GM19238 (cell line): ENCODE data around the gene SAMD15.
"Not testable (repeated sequence)": the region's sequence is repeated elsewhere in the genome, so short reads cannot be mapped to it uniquely, and the experiment has no call there.

ENCODE experiments used
- DNase-seq: peaks from one replicate; pipeline ENCODE4 v3.0.0; 2011; ENCODE audit warnings: low spot score; ENCODE audit not compliant: insufficient read length

The SAMD15 gene

DNA sequence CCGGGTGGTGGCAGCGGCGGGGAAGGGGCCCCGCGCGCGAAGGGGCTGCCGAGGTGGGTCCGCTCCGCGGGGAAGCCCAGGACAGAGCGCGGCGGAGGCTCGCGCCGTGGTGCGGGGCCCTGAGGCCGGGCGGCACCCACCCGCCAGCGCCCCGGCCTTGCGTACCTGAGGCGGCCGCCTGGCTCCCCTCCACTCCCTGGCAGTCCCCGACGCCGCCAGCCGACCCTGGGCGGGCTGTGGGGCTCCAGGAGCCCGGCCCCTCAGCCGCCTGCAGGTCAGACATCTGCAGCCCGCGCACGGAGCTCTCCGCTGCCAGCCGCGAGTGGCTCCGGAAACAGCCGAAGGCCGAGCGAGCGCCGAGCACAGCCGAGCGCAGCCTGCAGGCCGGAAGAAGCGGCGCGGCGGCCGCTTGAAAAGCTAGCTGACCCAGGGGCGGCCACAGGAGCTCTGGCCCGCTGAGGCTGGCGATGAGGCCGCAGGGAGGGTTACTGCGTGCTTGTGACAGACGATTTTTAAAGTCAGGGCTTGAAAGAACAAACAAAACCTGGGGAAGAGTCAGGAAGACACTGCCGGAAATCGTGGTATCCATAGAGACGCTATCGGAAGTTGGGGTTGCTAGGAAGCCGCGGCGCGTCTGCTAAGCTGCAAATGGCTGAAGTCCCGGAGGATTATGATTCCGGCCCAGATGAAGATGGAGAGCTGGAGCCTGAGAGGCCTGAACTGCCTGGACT, at the start of gene SAMD15, which contains the start of gene TMED8:
SAMD15 (plus strand) TSS at position 609 of the 731 bp plus-strand sequence; CDS start at position 649, 40 bp downstream.
TMED8 (minus strand) TSS at position 324 of the 731 bp plus-strand sequence; CDS start at position 283, 41 bp downstream.
- peak; percentile 84 for DNase-seq

DNA sequence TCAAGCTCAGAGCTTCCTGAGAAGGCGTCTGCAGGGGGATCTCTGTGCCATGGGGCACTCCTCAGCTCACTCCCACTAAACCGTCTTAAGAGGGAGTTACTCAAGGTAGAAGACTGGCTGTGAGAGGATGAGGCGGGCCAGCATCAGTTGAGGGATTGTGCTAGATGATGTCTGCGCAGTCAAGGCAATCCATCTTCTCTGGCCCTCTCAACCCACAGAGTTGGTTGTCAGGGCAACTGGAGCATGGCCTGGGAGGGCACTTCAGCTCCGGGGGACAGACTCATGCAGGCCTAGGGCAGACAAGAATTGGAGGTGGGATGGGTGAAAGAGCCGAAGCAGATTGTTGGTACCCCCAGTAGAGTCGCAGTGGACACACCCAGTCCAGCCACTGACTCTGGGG, 47.3 kb upstream of the SAMD15 start:
- no peak for DNase-seq

DNA sequence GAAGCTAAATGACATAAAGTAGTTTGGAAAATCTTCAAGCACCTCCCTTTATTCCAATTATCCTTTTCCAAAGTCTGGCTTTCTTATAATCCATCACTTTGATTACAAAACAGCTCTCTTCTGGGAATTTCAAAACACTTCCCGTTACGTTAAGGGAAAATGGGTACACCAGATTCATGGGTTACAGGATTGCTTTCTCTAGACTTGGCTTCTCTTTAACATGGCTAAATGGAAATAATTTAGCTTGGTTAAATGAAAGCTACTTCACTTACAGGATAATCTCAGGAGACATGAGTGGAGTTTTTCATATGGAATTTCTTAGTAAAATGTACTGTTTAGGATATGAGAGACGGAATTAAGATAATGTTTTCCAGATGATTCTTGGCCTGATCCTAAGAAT, 41.6 kb upstream of the SAMD15 start:
- DNase-seq: no peak

DNA sequence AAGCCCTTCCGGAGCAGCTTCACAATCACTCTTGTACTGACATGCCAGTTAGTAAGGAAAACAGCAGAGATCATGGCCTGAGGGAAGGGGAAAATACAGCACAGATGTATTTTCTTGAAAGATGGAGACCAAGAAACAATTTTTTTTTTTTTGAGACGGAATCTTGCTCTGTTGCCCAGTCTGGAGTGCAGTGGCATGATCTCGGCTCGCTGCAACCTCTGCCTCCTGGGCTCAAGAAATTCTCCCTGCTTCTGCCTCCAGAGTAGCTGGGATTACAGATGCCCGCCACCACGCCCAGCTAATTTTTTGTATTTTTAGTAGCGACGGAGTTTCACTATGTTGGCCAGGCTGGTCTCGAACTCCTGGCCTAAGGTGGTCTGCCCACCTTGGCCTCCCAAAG, 39.9 kb upstream of the SAMD15 start:
- not testable (repeated sequence) for DNase-seq

DNA sequence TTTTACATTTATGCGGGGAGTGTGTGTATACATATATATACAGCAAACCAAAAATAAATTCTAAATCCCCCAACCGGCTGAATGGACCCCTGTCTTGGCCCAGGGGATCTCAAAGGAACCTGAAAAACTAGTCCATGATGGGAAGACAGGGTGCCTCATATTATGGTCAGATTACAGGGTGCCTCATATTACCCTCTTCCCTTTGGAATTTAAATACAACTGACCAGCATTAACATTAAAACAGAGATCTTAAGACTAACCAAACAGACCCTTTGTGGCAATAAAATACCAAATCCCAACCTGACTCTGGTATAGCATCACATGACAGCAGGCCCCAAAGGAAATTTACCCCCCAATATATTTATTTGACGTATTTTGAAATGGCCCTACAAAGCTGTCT, 39.3 kb upstream of the SAMD15 start:
- no peak for DNase-seq

DNA sequence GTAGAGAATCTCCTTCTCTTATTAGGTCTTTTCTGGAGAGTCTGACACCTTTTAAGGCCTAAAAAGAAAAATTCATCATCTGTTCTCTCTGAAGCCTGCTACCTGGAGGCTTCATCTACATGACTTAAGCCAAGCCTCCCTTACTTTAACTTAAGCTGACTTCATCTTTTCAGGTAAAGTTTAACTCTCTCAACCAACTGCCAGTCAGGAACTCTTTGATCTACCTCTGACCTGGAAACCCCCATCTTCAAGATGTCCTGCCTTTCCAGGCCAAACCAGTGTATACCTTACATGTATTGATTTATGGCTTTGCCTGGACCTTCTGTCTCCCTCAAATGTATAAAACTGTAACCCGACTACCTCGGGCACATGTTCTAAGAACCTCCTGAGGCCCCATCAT, 38.9 kb upstream of the SAMD15 start:
- no peak for DNase-seq

DNA sequence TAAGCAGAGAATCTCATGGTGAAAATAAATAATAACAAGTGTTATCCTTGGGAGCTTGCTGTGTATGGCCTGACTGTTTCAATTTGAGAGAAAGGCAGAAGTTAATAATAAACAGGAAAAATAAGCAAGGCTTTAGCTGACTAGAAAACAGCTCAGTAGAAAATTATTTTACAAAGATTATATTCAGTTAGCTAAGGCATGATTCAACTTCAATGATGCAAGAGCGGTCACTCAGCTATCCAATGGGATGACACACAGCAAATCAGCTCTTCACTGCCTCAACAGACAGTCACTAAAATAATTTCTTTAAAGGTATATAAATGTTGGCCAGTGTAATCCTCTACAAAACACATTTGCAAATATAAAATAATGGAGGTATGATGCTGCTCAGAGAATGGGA, 37.8 kb upstream of the SAMD15 start:
- no peak for DNase-seq

DNA sequence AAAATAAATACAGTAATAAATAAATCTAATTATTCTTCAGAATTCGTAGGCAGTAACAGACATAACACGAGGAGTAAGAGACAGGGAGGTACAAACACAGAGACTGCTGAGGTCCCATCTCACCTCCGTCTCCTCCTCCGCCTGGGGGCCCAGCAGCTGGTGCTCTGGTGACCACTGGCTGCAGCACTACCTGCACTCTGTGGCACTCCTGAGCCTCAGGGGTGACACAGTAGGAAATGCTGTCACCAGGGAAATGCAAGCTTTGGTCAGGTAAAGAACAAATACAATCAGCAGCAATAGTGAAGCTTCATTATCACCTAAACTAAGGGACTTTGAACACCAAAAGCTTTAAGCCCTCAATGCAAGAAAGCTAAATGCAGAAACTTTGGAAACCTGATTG, 36.8 kb upstream of the SAMD15 start:
- no peak for DNase-seq

DNA sequence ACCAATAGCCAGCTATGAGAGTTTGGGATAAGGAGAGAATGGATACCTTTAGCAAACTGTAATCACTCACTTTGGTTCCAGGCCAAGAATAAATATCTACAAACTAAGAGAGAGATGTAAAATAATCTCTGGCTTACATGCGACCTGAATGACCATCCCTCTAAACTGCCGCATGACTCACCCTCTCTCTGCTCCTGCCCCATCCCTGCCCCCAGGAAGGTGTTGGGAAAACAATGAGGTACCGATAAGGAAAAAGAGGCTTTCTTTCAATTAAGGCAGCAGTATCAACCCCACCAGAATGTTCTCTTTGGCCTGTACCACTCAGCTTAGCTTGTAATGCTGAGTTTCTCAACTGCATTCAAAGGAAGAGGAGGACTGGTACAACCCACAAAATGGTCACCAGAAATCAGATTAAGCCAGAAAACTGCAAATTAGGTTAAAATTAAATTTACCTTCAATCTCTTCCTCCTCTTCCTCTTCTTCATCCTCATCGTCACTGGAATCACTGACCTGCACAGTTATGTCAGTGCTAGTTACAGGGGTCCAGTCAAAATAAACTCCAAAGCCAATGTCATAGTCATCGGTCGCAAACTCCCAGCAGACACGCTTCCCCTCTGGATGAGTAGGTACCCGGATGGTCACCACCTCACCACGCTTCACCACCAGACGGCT, 34.3 kb upstream of the SAMD15 start:
- DNase-seq: no peak

DNA sequence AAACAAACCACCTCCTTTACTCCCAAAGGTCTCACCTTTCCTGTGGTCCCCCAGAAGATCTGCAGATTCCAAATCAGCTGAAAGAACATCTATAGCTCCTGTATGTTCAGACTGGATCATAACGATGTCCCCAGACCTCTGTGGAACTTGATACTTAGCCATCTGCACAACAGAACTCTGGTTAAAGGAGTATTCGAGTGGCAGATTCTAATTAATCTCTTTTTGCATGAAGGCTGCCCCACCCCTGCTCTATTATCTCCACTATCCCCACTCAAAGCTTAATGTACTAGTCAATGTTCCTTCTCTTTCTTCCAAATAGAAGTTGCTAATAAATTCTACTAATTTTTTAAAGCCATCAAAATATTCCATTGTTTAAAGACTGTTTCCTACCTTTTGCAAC, 33.5 kb upstream of the SAMD15 start:
- DNase-seq: no peak

DNA sequence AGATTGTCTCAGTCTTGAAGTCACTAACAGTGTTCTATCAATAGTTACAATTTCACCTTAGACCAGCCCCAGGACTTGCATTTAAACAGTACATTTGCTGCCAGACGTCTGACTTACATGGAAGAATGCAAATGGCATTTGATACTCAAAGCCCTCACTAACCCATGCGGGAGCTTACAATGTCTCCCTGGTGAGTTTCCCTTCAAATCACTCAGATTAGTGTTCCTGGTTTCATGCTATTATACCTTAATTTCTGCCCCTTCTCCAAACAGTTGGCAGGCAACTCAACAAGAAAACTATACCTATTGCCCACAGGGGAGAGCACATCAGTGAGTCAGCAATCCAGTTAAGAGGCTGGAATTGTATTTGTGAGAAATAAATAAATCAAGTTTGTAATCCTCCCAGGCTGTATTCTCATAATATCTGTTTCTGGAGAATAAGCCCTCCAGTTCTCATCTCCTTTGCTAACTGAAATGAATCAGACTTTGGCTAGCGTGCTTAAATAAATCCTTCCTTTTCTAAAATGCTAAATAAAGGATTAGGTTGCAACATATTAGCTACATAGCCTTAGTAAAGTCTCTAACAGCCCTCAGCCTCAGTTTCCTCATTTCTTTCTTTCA, 32.7 kb upstream of the SAMD15 start:
- DNase-seq: no peak

DNA sequence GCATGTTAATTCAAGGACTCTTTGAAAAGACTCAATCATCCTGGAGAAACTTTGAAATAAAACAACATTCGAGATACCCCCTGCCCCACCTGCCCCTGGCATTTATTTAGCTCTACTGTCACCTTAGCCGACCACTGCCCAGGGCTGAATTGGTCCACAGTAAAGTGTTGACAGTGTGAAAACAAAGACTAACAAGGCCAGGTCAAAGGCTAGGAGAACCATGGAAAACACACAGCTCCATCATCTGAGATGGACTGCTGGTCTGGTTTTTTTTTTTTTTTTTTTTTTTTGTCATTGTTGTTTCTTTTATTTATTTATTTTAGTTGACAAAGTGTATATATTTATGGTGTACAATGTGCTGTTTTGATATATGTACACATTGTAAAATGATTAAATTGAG, 30.7 kb upstream of the SAMD15 start:
- DNase-seq: no peak

DNA sequence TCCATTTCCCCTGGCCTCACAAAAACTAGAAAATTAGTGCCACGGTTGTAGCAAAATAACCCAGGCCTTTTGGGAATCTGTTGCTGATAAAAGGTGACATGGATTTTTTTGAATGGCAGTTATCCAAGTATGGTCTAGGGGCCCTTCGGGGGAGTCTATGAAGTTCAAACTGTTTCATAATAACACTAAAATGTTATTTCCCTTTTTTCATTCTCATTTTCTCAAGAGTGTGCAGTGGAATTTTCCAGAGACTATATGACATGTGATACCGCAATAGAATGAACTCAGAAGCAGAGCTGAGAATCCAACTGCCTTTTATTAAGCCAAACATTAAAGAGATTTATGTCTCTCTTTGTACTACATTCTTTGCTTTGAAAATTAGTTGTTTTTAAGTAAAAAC, 29.4 kb upstream of the SAMD15 start:
- no peak for DNase-seq

DNA sequence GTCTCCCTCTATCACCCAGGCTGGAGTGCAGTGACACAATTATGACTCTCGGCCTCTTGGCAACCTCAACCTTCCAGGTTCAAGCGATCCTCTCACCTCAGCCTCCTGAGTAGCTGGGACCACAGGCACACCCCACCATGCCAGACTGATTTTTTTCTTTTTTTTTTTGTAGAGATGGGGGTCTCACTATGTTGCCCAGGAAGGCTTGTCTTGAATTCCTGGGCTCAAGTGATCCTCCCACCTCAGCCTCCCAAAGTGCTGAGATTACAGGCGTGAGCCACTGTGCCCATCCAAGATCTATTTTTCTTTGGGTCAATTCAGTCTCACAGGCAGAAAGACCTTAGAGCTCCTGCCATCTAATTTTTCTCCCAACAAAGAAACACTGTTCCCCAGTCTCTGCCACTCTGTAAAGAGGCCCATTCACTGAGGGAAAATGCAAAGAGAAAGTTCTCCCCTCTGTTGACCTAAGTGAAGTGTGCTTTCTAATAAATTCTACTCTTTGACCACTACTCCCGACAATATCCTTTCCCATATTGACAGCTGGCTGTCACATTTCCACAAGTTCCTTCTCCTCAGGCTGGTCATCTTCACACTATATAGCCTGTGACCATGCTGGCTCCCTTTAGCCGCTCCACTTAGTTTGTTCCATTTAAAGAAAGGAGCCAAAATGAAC, 23.6 kb upstream of the SAMD15 start:
- no peak for DNase-seq

DNA sequence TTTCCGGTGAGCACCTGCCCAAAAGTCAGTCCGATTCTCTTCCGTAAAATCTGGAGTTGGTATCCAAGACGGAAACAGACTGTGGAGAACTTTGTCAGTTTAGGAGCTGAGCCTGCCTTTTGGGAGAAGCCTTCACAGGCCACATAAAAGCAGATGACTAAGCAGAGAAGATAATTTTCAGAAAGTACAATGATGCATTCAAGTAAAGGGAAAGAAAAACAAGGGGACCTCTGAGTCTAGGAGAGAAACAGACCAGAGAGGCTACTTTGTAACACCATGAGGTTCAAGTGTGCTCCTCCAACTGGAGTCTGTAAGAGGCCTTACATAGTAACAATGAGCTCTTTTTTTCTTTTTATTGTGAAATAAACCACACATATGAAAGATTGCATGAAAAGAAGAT, 21.4 kb upstream of the SAMD15 start:
- no peak for DNase-seq

DNA sequence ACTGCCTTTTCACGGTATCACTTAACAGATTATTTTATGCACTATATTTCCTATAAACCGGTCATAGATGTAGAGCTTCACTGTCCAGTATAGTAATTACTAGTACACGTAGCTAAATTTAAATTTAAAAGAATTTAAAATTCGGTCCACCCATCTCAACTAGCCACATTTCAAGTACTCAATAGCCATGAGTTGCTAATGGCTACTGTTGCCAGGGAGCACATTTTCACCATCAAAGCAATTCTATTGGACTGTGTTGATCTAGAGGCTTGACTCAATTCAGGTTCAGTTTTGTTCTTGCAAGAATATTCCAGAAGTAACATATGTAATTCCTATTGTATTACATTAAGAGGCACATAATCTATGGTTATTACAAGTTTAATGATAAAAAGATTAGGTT, 20.3 kb upstream of the SAMD15 start:
- DNase-seq: no peak

DNA sequence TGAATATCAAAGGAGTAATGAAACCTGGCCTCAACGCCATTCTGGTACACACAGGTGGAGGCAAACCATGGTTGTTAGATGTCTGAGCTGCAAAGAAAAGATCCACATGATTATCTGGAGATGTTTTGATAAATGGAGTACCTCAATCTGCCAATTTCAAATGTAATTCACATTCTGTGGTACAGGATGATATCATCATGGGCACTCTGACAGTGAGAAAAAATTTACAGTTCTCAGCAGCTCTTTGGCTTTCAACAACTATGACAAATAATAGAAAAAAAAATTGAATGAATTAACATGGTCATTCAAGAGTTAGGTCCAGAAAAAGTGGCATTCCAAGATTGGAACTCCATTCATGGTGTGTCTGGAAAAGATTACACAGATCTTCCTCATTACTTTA, 17.6 kb upstream of the SAMD15 start:
- no peak for DNase-seq

DNA sequence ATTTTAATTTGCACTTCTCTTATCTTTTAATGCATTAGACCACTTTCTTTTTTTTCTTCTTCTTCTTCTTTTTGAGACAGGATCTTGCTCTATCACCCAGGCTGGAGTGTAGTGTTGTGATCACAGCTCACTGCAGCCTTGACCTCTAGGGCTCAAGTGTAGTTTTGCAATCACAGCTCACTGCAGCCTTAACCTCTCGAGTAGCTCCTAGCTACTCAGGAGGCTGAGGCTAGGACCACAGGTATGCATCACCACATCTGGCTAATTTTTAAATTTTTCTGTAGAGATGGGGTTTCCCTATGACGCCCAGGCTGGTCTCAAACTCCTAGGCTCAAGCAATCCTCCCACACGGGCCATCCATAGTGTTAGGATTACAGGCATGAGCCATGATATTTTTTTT, 13.0 kb upstream of the SAMD15 start:
- no peak for DNase-seq

DNA sequence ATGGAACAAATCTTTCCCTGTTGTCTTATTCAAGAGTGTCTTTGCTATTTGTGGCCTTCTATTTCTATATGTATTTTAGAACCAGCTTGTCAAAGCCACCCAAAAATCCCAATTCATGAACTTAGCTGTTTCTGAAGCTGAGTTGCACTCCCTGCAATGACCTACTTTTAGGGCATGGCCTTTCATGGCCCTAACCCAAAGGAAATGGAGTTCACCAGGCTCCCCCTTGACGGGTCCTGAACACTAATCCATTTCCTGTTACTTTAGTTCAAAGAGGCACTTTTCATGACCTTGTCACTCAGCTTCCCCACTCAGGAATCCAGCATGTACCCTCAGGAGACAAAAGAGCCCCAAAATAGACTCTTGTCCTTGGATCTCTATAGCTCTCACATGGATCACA, 7.9 kb upstream of the SAMD15 start:
- no peak for DNase-seq

DNA sequence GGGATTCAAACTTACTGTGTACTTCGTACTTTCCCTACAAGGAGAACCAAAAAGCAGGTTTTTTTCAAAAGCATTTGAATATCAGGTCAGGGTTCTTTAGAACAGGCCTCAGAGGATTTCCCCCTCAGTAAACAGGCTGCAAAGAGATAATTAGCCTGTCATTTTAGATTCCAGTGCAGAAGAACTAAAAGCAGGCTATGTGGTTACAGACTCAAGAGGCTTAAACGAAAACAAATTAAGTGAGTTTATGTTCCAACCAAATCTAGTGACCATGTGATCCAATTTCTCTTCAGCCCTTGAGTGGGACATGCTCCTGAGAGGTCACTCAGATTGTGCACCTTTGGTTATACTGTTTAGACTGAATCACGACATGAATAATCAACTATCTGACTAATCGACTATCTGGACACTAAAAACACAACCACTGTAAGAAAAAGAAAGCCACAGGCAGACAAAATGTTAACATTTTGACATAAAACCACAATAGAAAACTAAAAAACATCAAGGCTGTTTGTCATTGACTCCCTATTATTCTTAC, 4.8 kb upstream of the SAMD15 start:
- DNase-seq: peak; percentile 16

DNA sequence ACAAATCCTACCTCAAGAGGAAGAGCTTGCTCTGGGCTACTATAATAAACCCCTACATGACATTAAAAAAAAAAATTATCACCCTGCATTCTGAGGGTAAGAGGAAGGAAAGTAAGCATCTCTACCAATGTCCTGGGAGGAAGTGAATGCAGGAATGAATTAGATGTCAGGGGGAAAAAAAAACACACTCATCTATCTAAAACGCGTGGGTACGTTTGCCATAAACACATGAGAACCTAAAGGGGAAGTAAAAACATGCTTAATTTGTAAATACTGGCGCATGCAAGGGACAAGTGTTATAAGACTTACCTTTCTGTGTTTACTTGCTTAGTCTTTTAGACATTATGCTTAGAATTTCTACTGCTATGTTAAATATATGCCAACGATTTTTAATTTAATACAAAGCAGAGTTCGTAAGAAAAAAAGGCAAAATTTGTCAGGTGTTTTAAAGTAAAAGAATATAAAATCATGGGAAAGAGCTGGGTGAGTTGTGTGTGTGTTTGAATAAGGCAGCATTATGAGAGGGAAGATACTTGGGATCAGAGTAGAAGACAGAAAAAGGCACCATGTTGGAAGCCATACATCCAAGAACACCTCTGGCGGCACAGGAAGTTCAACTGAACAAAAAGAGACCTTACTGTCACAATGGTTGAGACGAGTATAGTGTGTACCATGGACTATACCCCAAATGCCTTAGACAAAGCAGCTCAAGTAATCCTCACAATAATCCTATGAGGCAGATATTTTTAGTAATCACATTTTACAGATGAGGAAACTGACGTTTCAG, 1.8 kb upstream of the SAMD15 start:
- DNase-seq: no peak
